Neuronal stem cell (in vitro differentiated cells): ENCODE measurements around the gene FAM98B.

Source experiments
- DNase-seq: peaks from one replicate; pipeline ENCODE4 v3.0.0-alpha.2; 2013; ENCODE audit warnings: low spot score
- H2AFZ ChIP-seq: one replicate; pipeline ENCODE4 v1.6.1; 2013; ENCODE audit warnings: mild to moderate bottlenecking, low read length, inconsistent platforms
- H2AK5ac ChIP-seq: 2 replicates; pipeline ENCODE4 v1.6.1; 2013; ENCODE audit warnings: low read depth, mild to moderate bottlenecking, inconsistent platforms, low read length, moderate library complexity, mixed read lengths
- H2BK120ac ChIP-seq: 2 replicates; pipeline ENCODE4 v1.6.1; 2013; ENCODE audit warnings: low read depth, mild to moderate bottlenecking, inconsistent platforms, low read length, moderate library complexity, mixed read lengths
- H2BK12ac ChIP-seq: one replicate; pipeline ENCODE4 v1.6.1; 2013; ENCODE audit warnings: low read length, inconsistent platforms
- H2BK15ac ChIP-seq: 2 replicates; pipeline ENCODE4 v1.6.1; 2013; ENCODE audit warnings: mild to moderate bottlenecking, low read length, inconsistent platforms, mixed read lengths
- H2BK5ac ChIP-seq: one replicate; pipeline ENCODE4 v1.6.1; 2013; ENCODE audit warnings: inconsistent platforms, mild to moderate bottlenecking, low read length, moderate library complexity
- H3K14ac ChIP-seq: one replicate; pipeline ENCODE4 v1.6.1; 2013; ENCODE audit warnings: low read length, inconsistent platforms
- H3K18ac ChIP-seq: 2 replicates; pipeline ENCODE4 v1.6.1; 2013; ENCODE audit warnings: low read length, inconsistent platforms
- H3K23ac ChIP-seq: 2 replicates; pipeline ENCODE4 v1.6.1; 2013; ENCODE audit warnings: low read depth, mild to moderate bottlenecking, mixed read lengths, low read length, inconsistent platforms; ENCODE audit not compliant: poor library complexity
- H3K27ac ChIP-seq: replicated peaks from 3 replicates; pipeline ENCODE4 v1.5.1; 2013; ENCODE audit warnings: low read length, inconsistent platforms
- H3K27me3 ChIP-seq, 3 experiments: 2 replicates each; pipeline ENCODE4 v1.6.1; 2013; ENCODE audit warnings: low read length in 3 of 3, mild to moderate bottlenecking in 2 of 3, inconsistent platforms in 1 of 3, low read depth in 1 of 3, mixed read lengths in 1 of 3, moderate library complexity in 1 of 3; ENCODE audit not compliant: control insufficient read depth in 3 of 3, insufficient read depth in 3 of 3
- H3K36me3 ChIP-seq, 2 donors: replicated peaks in 1 of 2; 2 replicates each; pipeline ENCODE4 v1.6.1; 2013; ENCODE audit warnings: low read length in 2 of 2; ENCODE audit not compliant: control insufficient read depth in 2 of 2, insufficient read depth in 2 of 2
- H3K4ac ChIP-seq: 2 replicates; pipeline ENCODE4 v1.6.1; 2013; ENCODE audit warnings: inconsistent platforms, mild to moderate bottlenecking, low read length, moderate library complexity
- H3K4me1 ChIP-seq, 2 donors: 1 replicate in 1 of 2; 2 replicates in 1 of 2; pipeline ENCODE4 v1.6.1; 2013; ENCODE audit warnings: low read length in 2 of 2, low read depth in 1 of 2; ENCODE audit not compliant: control insufficient read depth in 2 of 2, insufficient read depth in 1 of 2
- H3K4me2 ChIP-seq: one replicate; pipeline ENCODE4 v1.6.1; 2013; ENCODE audit warnings: mild to moderate bottlenecking, low read length, inconsistent platforms; ENCODE audit not compliant: insufficient read depth, poor library complexity, severe bottlenecking
- H3K4me3 ChIP-seq, 2 donors: 2 replicates each; pipeline ENCODE4 v1.5.1; 2013; ENCODE audit warnings: low read length in 2 of 2, mild to moderate bottlenecking in 2 of 2, inconsistent platforms in 1 of 2, moderate library complexity in 1 of 2
- H3K79me1 ChIP-seq: one replicate; pipeline ENCODE4 v1.6.1; 2013; ENCODE audit warnings: low read depth, mild to moderate bottlenecking, inconsistent platforms, low read length, moderate library complexity
- H3K9ac ChIP-seq: one replicate; pipeline ENCODE4 v1.6.1; 2013; ENCODE audit warnings: mild to moderate bottlenecking, low read depth, low read length, inconsistent platforms; ENCODE audit not compliant: poor library complexity
- H3K9me3 ChIP-seq, 2 donors: replicated peaks in 1 of 2; 2 replicates each; pipeline versions ENCODE3 to v1.6.1; 2013; ENCODE audit warnings: low read length in 2 of 2, mild to moderate bottlenecking in 2 of 2, inconsistent platforms in 1 of 2, low read depth in 1 of 2, mixed read lengths in 1 of 2, moderate library complexity in 1 of 2; ENCODE audit not compliant: control insufficient read depth in 2 of 2, insufficient read depth in 1 of 2
- H4K8ac ChIP-seq: one replicate; pipeline ENCODE4 v1.6.1; 2013; ENCODE audit warnings: low read depth, mild to moderate bottlenecking, inconsistent platforms, low read length, moderate library complexity
- H4K91ac ChIP-seq: one replicate; pipeline ENCODE4 v1.6.1; 2013; ENCODE audit warnings: low read length, low read depth, mild to moderate bottlenecking, inconsistent platforms; ENCODE audit not compliant: poor library complexity
- WGBS, 2 donors: extraction: QIAGEN DNeasy Blood & Tissue Kit; methylation state at CpG; one replicate each; pipeline ENCODE4 v1.1.7; 2013; ENCODE audit warnings: missing lambda C conversion rate in 2 of 2, mixed read lengths in 1 of 2; ENCODE audit not compliant: insufficient read length in 2 of 2, insufficient replicate concordance in 1 of 2; ENCODE audit errors: extremely low coverage in 2 of 2; 5-methylcytosine and 5-hydroxymethylcytosine counted together

FAM98B gene

GRCh38 chr15:38526158-38526557 is 72.2 kb downstream of the FAM98B start:
- Histone ChIP-seq H3K9me3 (no peaks in the 10 kb centered on the region), H2BK15ac (no peak overlapping the region), H4K91ac (no peak overlapping the region), H2AFZ (no peak overlapping the region), H3K27me3 (no peaks in the 10 kb centered on the region), H3K23ac (no peak overlapping the region), H3K9ac (no peak overlapping the region), H3K27ac (no peak overlapping the region), H3K4me2 (no peak overlapping the region), H2BK120ac (no peak overlapping the region), H3K36me3 (no peaks in the 10 kb centered on the region), H2AK5ac (no peak overlapping the region), H3K4ac (no peak overlapping the region), H3K4me3 (no peak overlapping the region), H3K14ac (no peak overlapping the region), H3K4me1 (peaks cover 0 to 9% of the 10 kb centered on the region in 2 donors), H3K18ac (no peak overlapping the region), H2BK12ac (no peak overlapping the region), H2BK5ac (no peak overlapping the region), H3K79me1 (no peaks in the 10 kb centered on the region), H4K8ac (no peak overlapping the region)
- no CpG with 5 or more reads among the region's 2 CpGs for WGBS, 2 donors
- no peak for DNase-seq

GRCh38 chr15:38528294-38528693 is 74.4 kb downstream of the FAM98B start:
- Histone ChIP-seq H3K27ac (no peak overlapping the region), H2AK5ac (no peak overlapping the region), H4K91ac (no peak overlapping the region), H3K4ac (no peak overlapping the region), H3K4me3 (no peak overlapping the region), H3K4me2 (no peak overlapping the region), H3K36me3 (no peaks in the 10 kb centered on the region), H3K27me3 (no peaks in the 10 kb centered on the region), H2BK120ac (no peak overlapping the region), H2BK15ac (no peak overlapping the region), H2BK5ac (no peak overlapping the region), H2BK12ac (no peak overlapping the region), H2AFZ (no peak overlapping the region), H3K14ac (no peak overlapping the region), H3K79me1 (no peaks in the 10 kb centered on the region), H3K4me1 (peaks cover 0 to 12% of the 10 kb centered on the region in 2 donors), H3K9ac (no peak overlapping the region), H4K8ac (no peak overlapping the region), H3K18ac (no peak overlapping the region), H3K23ac (no peak overlapping the region), H3K9me3 (no peaks in the 10 kb centered on the region)
- no CpG with 5 or more reads among the region's 1 CpG for WGBS, 2 donors
- DNase-seq, result no peak

GRCh38 chr15:38530113-38530512 is 76.2 kb downstream of the FAM98B start:
- Histone ChIP-seq H2BK5ac (no peak overlapping the region), H3K9ac (no peak overlapping the region), H2AK5ac (no peak overlapping the region), H4K8ac (no peak overlapping the region), H3K36me3 (no peaks in the 10 kb centered on the region), H4K91ac (no peak overlapping the region), H2BK15ac (no peak overlapping the region), H3K4me3 (no peak overlapping the region), H2AFZ (no peak overlapping the region), H3K23ac (no peak overlapping the region), H2BK12ac (no peak overlapping the region), H2BK120ac (no peak overlapping the region), H3K4me2 (no peak overlapping the region), H3K4ac (no peak overlapping the region), H3K27me3 (no peaks in the 10 kb centered on the region), H3K18ac (no peak overlapping the region), H3K4me1 (peaks cover 0 to 18% of the 10 kb centered on the region in 2 donors), H3K79me1 (no peaks in the 10 kb centered on the region), H3K27ac (no peak overlapping the region), H3K9me3 (no peaks in the 10 kb centered on the region), H3K14ac (no peak overlapping the region)
- no CpG with 5 or more reads among the region's 1 CpG for WGBS, 2 donors
- DNase-seq, result no peak

- DNase-seq, result no peak
- Histone ChIP-seq H3K4me3 (no peak overlapping the region), H3K18ac (no peak overlapping the region), H3K4me2 (no peak overlapping the region), H3K79me1 (no peaks in the 10 kb centered on the region), H2BK120ac (no peak overlapping the region), H3K27me3 (no peaks in the 10 kb centered on the region), H2BK12ac (no peak overlapping the region), H2BK5ac (no peak overlapping the region), H3K4me1 (peaks cover 0 to 18% of the 10 kb centered on the region in 2 donors), H2AK5ac (no peak overlapping the region), H3K23ac (no peak overlapping the region), H3K27ac (no peak overlapping the region), H2AFZ (no peak overlapping the region), H3K14ac (no peak overlapping the region), H3K36me3 (no peaks in the 10 kb centered on the region), H4K8ac (no peak overlapping the region), H2BK15ac (no peak overlapping the region), H3K4ac (no peak overlapping the region), H4K91ac (no peak overlapping the region), H3K9ac (no peak overlapping the region), H3K9me3 (no peaks in the 10 kb centered on the region)
- WGBS, 2 donors, result no CpG with 5 or more reads among the region's 4 CpGs
These were observed 77.6 kb downstream of the FAM98B start for GRCh38 chr15:38531509-38531908.
